GM19395 (cell line): ENCODE results near the gene MALRD1.

Experiments
- ATAC-seq: cut with Tn5 transposase; IDR thresholded peaks from one replicate; pipeline ENCODE4 v1.9.1; 2021; ENCODE audit warnings: mild to moderate bottlenecking, moderate library complexity; ENCODE audit not compliant: unreplicated experiment

MALRD1 gene

DNA sequence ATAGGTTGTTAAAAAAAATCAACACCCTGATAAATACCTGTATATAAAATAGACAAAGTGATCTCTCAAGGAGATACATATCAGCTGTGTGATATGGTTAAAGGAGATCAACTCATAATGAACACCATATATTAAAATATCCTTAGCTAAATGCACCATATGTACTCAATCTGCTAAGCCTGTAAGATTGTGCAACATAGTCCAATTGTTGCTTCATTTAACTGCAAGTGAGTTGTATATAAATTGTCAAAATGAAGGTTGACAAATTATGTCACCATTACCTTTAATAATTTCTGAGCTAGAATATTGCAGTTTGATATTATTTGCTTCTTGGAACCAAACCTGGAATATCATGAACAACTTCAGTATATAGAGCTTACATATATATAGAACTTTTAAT lies 283.7 kb downstream of the MALRD1 start:
- ATAC-seq: no peak

DNA sequence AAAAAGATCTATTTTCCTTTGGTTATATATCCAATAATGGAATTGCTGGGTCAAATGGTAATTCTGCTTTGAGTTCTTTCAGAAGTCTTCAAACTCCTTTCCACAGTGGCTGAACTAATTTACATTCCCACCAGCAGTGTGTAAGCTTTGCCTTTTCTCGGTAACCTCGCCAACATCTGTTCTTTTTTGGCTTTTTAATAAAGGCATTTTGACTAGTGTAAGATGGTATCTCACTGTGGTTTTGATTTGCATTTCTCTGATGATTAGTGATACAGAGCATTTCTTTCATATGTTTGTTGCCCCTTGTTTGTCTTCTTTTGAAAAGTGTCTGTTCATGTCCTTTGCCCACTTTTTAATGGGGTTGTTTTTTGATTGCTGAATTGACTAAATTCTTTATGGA lies 285.0 kb downstream of the MALRD1 start:
- ATAC-seq: no peak

DNA sequence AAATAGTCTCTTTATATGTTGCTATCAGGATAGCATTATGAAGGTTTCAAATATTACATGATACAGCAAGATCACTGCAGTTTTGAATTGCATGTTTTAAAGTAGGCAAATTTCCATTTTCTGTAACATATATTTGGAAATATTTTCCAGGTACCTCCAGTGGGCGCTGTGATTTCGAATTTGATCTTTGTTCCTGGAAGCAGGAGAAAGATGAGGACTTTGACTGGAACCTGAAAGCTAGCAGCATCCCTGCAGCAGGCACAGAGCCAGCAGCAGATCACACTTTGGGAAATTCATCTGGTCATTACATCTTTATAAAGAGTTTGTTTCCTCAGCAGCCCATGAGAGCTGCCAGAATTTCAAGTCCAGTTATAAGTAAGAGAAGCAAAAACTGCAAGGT lies 299.0 kb downstream of the MALRD1 start:
- ATAC-seq: no peak

DNA sequence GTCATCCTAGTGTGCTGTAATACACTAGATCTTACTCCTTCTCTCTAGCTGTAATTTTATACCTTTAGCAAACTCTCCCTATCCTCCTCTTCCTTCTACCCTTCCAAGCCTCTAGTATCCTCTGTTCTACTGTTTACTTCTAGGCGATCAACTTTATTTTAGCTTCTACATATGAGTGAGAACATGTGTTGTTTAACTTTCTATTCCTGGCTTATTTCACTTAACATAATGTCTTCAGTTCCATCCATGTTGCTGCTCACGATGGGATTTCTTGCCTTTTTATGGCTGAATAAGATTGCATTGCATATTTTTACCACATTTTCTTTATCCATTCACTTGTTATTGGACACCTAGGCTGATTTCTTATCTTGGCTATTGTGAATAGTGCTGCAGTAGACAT lies 318.6 kb downstream of the MALRD1 start:
- ATAC-seq: no peak

DNA sequence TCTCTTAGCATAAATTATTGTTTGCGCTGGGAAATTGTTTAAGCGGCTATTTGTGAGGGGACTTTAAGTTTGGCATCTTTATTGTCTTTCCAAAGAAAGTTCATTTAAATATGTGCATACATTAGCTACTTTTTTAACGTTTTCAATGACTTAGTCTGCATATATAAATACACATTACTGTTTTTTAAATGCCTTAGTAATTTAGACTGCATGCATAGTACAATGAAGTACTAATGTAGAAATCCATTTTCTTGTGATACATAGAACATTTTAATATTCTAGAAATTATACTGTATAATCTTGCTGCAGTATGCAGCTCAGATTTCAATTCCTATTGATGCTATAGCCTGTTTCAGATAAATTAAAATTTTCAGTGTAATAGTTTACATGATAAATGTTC lies 325.4 kb downstream of the MALRD1 start:
- no peak for ATAC-seq

DNA sequence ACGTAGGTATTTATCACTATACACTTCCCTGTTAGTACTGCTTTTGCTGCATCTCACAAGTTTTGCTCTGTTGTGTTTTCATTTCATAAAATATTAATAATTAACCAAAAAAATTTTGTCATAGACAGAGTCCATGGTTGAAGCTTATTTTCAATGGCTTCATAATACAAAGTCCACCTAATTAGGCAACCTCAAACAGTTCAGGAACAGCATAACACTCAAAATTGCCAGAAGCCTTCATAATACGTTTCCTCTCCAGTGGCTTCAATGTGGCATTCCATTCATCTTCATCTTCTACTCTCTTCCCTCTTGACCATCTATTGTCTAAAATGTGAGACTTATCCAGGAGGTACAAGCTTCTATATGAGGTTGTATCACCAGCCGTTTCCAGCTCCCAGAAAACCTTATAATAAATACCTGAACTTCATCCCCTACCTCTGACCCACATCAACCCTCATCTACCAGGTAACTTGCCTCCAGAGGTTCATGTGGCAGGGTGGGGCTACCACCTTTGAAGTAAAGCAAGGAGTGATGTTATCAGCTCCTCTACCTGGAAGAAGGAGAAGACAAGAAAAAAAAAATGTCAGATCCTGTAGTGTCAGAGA lies 337.3 kb downstream of the MALRD1 start:
- no peak for ATAC-seq

DNA sequence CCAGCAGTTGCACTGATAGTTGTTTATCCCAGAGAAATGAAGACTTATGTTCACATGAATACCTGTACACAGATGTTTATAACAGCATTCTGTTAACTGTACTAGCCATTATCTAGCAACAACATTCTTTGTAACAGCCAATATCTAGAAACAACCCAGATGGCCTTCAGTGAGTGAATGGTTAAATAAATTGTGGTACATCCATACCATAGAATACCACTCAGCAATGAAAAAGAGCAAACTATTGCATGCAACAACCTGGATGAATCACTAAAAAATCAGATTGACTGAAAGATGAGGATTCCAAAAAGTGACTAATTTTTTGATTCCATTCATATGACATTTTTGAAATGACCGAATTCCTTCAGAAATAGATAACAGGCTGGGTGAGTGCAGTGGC lies 360.3 kb downstream of the MALRD1 start:
- ATAC-seq: no peak

DNA sequence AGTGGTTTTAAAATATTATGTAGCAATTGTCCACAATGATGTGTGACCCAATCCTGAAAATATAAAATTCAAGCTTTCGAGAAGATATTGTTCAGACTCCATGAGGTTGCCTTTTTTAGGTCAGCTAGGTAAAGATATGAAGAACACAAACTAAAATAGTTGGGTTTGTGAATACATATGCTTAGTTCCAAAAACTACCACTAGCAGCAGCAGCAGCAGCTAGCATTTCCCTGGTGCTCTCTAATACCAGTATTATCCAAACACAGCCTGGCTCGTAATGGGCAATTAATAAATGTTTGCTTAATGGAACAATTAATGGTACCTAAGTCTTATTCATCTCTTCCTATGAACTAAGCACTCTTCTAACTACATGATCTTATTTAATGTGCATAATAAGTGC lies 362.5 kb downstream of the MALRD1 start:
- ATAC-seq: no peak

DNA sequence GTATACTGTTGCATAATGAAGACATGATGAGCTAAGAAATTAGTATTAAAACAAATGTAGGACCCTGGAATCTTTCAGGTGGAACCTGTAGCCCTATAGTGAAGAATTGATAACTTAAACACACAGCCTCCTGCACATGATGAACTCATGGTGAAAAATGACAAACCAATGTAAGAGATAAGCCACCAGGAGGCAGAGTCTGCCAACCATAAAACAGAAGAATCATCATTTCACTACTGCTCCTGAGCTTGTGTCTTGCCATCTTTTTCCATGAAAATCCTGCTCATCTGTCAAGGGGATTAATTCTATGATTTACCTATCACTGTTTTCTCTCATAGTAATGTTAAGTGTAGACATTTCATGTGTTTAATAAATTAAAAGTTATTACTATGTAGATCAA lies 363.9 kb downstream of the MALRD1 start:
- ATAC-seq: no peak

DNA sequence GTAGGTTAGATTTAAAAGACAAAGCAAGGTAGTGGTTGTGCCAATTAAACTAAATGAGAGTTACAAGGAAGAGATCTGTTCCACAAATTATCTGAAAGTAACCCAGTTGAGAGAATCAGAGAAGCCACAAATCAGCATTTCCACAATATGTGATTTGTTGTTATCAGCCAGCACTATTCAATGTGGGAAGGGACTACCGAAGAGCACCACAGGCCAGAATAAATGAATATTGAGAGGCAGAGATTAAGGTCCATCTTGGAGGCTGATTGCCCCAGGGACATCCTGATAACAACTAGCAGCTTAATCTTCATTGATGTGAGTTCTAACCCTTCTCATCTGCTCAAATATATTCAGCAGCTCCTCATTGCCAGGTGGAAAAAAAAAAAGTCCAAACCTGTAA lies 367.6 kb downstream of the MALRD1 start:
- ATAC-seq: no peak

DNA sequence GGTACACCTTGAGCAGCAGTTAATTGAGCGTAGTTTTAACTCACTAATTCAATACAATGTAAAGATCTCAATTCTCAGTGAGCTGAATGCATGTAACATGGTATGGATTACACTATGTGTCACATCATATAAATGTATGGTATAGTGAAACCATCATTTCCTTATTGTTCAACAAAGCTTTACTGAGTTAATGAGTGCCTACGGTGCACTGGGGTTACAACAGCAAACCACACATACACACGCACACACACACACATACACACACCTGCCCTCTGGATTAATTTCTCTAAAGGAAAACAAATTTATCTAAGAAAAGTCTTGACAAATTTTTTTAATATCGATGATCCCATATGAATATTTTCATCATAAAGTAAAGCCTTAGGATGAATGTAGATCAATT lies 369.1 kb downstream of the MALRD1 start:
- ATAC-seq: no peak

DNA sequence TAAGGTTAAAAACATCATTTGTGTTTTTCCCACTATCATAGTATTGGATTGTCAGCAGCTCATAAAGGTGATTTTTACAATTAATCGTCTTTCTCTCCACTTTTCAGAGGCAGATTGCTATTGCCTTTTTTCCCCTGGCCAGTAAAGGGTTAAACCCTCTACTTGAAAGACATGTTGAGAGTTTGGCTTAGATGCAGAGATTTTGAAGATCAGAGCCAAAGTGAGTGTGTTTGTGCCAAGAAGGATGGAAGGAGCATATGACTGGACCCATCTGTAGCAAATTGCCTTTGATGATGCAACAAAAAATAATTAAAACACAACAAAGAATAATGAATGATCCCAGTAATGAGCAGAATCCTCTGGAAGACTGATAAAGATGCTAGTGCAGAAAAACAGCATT lies 373.1 kb downstream of the MALRD1 start:
- ATAC-seq: no peak

DNA sequence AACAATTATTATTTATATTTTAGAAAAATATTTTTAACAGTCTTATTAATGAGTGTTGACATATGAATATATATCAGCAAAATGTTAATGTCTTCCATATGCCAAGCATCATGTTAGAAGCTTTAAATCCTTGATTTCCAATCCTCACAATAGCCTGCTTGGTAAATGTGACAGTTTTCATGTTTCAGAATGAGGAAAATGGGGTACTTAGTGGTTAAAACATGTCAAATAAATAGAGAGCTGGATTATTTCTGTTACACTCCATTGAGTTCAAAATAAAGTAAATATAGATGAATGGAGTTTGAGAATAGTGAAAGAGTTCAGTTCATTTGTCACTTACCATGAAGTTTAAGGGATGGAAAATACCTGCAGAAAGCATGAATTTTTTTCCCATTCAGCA lies 377.4 kb downstream of the MALRD1 start:
- no peak for ATAC-seq

DNA sequence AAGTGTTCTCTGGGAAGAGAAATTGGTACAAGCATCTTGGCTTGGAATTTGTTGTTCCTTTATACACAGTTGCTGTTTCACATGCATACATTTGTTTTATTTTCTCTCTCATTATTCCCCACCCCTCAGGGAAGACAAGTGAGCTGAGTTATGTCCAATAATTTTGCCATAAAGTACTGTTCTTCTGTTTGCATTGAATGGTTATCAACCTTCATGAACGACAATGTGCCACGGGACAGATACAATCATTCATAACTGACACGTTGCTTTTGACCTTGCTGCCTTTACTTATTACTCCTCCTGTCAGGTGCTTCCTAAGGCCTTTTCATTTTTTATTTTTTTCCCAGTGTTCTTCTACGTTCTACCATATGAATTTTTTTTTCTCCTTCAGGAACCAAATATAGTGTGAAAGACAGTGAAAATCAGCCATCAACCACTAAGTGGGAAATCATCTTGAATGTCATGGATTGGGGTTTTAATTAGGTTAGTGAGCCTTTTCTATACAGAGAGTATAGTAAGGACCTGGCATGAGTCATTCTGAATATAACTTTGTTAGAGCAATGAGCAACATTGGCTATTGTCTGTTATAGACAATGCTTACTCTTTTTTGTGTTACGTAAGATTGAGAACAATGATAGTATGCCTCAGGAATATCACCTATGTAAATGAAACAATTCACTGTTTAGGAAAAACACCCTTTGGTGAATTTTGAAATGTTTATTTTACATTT lies 383.2 kb downstream of the MALRD1 start:
- no peak for ATAC-seq

DNA sequence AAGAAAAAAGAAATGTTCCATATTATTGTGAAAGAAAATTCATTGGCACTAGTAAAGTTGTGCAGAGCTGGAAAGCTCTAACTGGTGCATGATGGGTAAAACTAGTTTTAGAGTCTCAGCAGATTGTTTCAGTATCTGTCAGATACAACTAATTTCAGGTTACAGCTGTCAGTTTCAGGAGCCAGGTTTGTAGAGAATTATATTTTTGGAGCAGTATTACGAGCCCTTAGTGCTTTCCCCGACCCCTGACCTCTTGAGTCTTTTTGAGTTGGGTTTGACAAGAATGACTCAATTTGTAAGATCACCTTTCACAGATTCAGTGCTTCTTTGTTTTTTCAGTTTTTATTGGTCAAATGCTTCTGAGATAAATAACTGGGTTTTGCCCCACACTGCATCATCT lies 401.3 kb downstream of the MALRD1 start:
- ATAC-seq: no peak

DNA sequence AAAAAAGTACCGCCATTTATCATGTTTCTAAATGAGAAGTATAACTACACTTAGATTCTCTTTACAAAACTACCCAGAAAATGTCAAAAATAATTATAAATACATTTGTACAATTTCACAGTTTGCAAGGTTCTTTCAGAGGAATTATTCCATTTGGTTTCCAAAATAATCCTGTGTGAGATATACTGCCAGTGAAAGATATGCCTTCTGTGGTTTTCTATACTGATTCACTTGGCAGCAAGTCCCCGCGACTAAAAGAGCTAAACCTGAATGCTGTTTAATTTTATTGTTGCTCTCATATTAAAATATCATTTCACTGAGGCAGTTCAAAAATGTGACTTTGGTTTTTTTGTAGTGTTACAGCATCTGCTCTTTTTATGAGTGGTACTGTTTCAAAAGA lies 402.8 kb downstream of the MALRD1 start:
- no peak for ATAC-seq

DNA sequence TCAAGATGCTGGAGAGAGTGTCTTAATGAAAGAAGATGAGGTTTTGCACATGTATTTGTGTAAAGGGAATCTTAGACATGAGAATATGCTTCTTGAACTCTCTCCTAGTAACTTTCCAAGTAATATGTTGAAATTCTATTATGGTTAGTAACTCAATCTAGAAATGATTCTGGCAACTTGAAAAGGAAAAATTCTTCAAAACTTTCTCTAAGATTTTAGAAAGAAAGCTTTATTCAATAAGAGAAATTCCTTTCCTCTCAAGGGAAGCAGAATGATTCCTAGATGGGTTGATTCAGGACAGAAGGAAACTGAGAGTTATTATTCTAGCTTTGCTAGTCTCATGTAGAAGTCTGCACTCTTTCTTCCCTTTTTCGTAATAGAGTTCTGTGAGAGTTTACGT lies 403.3 kb downstream of the MALRD1 start:
- no peak for ATAC-seq

DNA sequence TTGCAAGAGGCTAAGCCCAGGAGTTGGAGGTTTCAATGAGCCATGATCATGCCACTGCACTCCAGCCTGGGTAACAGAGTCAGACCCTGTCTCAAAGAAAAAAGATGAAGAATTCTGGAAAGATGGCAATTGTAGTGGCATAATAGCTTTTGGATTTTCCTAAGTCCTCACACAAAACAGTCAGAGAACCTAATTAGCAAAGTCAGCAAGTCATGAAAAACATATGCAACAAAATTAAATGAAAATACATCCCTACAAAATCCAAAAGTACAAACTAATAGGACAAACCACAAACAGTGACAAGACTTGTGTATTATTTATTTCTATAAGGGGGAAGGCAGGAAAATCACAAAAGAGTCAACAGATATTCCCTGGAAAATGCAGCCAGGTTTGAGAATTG lies 405.4 kb downstream of the MALRD1 start:
- no peak for ATAC-seq

DNA sequence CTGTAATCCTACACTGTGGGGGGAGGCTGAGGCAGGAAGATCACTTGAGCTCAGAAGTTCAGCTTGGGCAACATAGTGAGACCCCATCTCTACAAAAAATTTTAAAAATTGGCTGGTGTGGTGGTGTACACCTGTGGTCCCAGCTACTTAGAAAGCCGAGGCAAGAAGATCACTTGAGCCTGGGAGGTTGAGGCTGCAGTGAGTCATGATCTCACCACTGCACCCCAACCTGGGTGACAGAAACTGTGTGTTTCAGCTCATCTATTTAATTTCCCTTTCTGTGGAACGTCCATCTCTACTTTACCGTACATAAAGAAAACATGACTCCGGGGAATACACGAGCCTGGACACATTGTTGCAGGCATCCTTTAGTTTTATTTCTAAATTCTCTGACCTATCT lies 413.0 kb downstream of the MALRD1 start:
- no peak for ATAC-seq

DNA sequence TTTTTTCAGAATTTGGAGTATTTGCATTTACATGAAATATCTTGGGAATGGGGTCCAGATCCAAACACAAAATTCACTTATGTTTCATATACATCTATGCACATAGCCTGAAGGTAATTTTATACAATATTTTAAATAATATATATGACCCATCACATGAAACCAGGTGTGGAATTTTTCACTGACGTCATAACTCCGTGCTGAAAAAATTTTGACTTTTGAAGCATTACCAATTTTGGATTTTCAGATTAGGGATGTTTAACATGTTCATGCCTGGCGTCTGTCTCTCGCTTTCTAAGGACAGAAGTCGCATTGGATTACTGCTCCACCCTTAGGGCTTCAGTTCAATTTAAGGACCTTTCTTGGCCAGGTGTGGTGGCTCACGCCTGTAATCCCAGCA lies 418.1 kb downstream of the MALRD1 start:
- ATAC-seq: no peak

DNA sequence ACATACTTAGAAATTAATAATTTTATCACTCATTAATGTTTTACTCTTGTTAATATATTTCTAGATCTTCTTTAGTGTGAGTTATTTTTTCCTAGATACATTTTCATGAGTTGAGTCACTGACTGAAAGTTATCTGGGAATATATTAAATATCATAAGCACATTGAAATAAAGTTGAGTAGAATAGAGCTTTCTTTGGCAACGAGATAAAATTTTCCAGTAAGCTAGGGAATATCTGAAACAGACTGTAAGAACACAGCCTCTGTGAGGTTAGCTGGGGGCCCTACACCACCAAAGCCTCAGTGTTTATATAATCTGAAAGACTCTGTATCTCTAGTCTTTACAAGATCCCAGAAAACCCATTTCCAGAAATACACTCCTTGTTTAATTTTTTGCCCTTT lies 419.8 kb downstream of the MALRD1 start:
- ATAC-seq: no peak

DNA sequence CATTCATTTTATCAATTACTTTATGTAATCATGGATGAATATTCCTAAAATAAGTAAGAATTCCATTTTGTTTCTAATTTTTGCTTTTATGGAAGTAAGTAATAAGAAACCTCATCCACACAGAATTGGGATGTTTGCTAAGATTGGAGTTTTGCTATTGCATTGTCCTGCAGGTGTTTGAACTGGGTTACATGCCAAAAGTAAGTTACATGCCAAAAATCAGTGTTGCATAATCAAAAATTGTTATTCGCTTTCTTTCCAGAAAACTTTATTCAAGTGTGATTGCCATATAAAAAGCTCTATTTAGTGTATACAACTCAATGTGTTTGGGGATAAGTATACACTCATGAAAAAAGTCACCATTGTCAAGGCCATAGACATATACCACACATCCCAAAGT lies 420.9 kb downstream of the MALRD1 start:
- ATAC-seq: no peak

DNA sequence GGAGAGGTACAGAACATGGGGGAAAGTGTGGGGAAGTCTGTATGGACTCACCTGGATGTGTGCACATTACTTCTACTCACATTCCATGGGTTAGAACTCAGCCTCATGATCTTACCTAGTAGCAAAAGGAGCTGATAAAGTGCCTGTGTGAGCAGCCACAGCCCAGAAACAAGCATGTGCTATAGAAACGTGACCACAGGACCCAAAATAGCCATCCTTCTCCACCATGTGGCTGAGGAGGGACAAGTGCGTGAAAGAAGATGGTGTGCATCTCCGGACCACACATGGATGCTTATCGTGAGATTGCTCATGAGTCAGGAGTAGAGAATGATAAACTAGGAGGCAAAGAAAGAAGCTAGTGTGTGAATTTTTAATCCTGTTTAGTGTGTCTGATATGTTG lies 431.3 kb downstream of the MALRD1 start:
- ATAC-seq: no peak
